ENCODE results near the gene SART3.

Gene SART3

DNA sequence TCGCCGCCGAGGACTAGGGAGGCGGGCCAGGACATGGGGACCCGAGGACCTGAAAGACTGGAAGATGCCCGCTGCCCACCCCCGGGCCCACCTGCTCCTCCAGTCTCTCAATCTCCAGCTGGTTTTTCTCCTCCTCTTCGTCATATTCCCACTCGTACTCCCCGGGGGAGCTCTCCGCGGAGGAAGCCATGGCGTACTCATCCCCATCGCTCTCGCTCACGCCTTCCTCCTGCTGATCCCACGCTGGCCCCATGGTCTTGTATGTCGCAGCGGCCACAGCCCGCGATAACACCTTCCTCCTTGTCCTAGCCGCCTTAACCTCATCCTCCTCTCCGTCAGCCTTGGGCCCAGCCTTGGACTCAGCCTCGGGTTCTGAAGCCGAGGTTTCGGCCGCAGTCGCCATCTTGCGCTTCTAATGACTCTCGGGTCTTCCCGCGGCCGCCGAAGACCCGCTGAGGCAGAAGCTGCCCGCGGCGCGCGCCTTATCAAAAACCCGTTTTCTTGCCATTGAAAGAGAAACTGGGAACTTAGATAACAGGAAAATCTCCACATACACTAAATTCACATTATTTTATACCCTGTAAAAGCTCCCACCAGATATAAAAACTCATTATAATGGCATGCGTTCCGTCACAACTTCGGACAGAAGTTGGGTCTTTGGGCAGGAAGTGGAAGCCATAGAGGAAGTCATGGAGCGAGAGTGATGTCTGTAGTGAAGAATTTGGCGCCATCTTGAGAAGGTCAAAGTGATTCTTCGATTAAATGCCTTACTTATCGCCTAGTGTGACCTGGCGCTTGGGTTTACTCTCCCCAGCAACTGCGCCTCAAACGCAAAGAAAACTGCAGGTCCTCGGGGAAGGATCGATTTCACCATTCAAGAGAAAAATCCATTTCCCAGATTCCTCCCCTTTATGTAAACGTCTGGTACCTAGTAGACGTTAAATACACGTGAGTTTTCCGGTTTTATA lies at the start of gene SART3:
SART3 (minus strand) TSS at position 422 of the 968 bp plus-strand sequence; CDS start at position 403, 19 bp downstream.
- peaks cover 4% of the 10 kb centered on the region for H3K4me1 ChIP-seq (ENCODE audit: control insufficient read depth, insufficient read depth, low read length)
- peaks cover 15% of the 10 kb centered on the region for H3K36me3 ChIP-seq (ENCODE audit: control insufficient read depth, insufficient read depth, low read length)
- no peaks in the 10 kb centered on the region for H3K27me3 ChIP-seq (ENCODE audit: control insufficient read depth, insufficient read depth, low read length)
- peak within 1 kb of the TSS; percentile 100 for H3K4me3 ChIP-seq (ENCODE audit: low read depth, low read length)
- H3K9me3 ChIP-seq (ENCODE audit: control insufficient read depth, insufficient read depth, low read length): no peaks in the 10 kb centered on the region
- peak within 1 kb of the TSS; percentile 93 for H3K9ac ChIP-seq (ENCODE audit: low read depth, low read length)

DNA sequence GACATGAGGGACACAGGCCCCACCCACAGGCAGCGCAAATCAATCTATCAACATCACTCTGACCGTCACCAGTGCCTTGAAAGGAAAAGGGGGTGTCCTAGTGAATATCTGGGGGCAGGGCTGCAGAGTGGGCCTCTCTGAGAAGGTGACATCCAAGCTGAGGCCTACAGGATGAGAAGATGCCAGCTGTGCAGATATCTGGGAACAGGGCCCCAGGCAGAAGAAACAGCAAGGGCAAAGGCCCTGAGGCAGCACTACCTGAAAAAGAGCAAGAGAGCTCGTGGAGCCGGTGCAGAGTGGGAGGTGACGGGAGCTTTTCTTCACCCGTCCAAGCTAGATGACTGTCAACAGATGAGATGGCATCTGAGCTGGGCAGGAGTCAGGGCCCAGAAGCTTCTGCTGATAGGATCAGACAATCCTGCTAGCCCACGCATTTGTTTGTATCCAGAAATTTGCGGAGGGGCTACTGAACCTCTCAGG lies 49.4 kb upstream of the SART3 start:
- Histone ChIP-seq H3K4me3 (ENCODE audit: low read depth, low read length) (no peak overlapping the region), H3K27me3 (ENCODE audit: control insufficient read depth, insufficient read depth, low read length) (no peaks in the 10 kb centered on the region), H3K36me3 (ENCODE audit: control insufficient read depth, insufficient read depth, low read length) (no peaks in the 10 kb centered on the region), H3K4me1 (ENCODE audit: control insufficient read depth, insufficient read depth, low read length) (no peaks in the 10 kb centered on the region), H3K9ac (ENCODE audit: low read depth, low read length) (no peak overlapping the region), H3K9me3 (ENCODE audit: control insufficient read depth, insufficient read depth, low read length) (no peaks in the 10 kb centered on the region)

DNA sequence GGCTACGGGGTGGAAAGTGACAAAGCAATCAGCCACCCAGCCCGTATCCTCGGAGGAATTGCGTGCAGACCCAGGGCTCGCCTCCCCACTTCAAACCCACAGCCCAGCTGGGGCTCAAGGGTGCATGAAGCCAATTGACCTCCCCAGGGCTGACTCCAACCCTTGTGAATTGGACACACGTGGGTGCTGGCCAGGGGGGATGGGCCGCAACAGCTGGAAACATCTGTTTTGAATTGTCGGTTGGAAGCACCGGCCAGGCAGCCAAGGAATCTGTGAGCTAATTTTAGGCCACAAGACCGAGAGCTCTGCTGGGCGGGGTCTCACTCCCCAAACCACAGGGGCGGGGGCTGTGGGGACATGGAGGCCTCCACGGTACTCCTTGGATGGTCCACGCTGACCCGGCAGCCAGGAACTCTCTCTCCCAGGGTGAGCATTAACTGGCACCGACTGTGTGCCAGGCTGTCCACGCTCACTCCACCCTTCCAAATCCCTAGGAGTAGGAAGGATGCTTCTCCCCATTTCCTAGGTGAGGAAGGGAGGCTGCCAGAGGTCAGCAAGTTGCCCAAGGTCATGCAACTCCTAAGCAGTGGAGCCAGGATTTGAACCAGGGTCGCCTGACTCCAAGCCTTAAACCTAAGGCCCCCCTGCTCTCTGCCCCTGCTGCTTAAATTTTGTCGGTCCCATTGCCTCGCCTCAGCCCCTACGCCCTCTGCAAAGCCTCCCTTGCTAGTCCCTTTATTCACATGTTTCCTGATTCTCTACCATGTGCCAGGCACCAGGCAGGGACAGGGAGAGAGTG lies 48.8 kb upstream of the SART3 start:
- H3K36me3 ChIP-seq (ENCODE audit: control insufficient read depth, insufficient read depth, low read length): no peaks in the 10 kb centered on the region
- no peaks in the 10 kb centered on the region for H3K4me1 ChIP-seq (ENCODE audit: control insufficient read depth, insufficient read depth, low read length)
- no peak overlapping the region for H3K9ac ChIP-seq (ENCODE audit: low read depth, low read length)
- no peaks in the 10 kb centered on the region for H3K9me3 ChIP-seq (ENCODE audit: control insufficient read depth, insufficient read depth, low read length)
- no peak overlapping the region for H3K4me3 ChIP-seq (ENCODE audit: low read depth, low read length)
- no peaks in the 10 kb centered on the region for H3K27me3 ChIP-seq (ENCODE audit: control insufficient read depth, insufficient read depth, low read length)

- Histone ChIP-seq H3K9me3 (ENCODE audit: control insufficient read depth, insufficient read depth, low read length) (no peaks in the 10 kb centered on the region), H3K4me3 (ENCODE audit: low read depth, low read length) (no peak overlapping the region), H3K4me1 (ENCODE audit: control insufficient read depth, insufficient read depth, low read length) (peaks cover 2% of the 10 kb centered on the region), H3K27me3 (ENCODE audit: control insufficient read depth, insufficient read depth, low read length) (no peaks in the 10 kb centered on the region), H3K9ac (ENCODE audit: low read depth, low read length) (no peak overlapping the region), H3K36me3 (ENCODE audit: control insufficient read depth, insufficient read depth, low read length) (no peaks in the 10 kb centered on the region)
These were observed 47.6 kb upstream of the SART3 start for GRCh38 chr12:108608616-108609015.

- Histone ChIP-seq H3K9me3 (ENCODE audit: control insufficient read depth, insufficient read depth, low read length) (no peaks in the 10 kb centered on the region), H3K27me3 (ENCODE audit: control insufficient read depth, insufficient read depth, low read length) (no peaks in the 10 kb centered on the region), H3K4me1 (ENCODE audit: control insufficient read depth, insufficient read depth, low read length) (peaks cover 2% of the 10 kb centered on the region), H3K4me3 (ENCODE audit: low read depth, low read length) (no peak overlapping the region), H3K36me3 (ENCODE audit: control insufficient read depth, insufficient read depth, low read length) (no peaks in the 10 kb centered on the region), H3K9ac (ENCODE audit: low read depth, low read length) (no peak overlapping the region)
These were observed 47.1 kb upstream of the SART3 start for GRCh38 chr12:108607981-108608600.

- no peaks in the 10 kb centered on the region for H3K36me3 ChIP-seq (ENCODE audit: control insufficient read depth, insufficient read depth, low read length)
- H3K27me3 ChIP-seq (ENCODE audit: control insufficient read depth, insufficient read depth, low read length): no peaks in the 10 kb centered on the region
- peaks cover 2% of the 10 kb centered on the region for H3K4me1 ChIP-seq (ENCODE audit: control insufficient read depth, insufficient read depth, low read length)
- no peak overlapping the region for H3K4me3 ChIP-seq (ENCODE audit: low read depth, low read length)
- no peak overlapping the region for H3K9ac ChIP-seq (ENCODE audit: low read depth, low read length)
- no peaks in the 10 kb centered on the region for H3K9me3 ChIP-seq (ENCODE audit: control insufficient read depth, insufficient read depth, low read length)
These were observed 45.5 kb upstream of the SART3 start for GRCh38 chr12:108606492-108606891.

DNA sequence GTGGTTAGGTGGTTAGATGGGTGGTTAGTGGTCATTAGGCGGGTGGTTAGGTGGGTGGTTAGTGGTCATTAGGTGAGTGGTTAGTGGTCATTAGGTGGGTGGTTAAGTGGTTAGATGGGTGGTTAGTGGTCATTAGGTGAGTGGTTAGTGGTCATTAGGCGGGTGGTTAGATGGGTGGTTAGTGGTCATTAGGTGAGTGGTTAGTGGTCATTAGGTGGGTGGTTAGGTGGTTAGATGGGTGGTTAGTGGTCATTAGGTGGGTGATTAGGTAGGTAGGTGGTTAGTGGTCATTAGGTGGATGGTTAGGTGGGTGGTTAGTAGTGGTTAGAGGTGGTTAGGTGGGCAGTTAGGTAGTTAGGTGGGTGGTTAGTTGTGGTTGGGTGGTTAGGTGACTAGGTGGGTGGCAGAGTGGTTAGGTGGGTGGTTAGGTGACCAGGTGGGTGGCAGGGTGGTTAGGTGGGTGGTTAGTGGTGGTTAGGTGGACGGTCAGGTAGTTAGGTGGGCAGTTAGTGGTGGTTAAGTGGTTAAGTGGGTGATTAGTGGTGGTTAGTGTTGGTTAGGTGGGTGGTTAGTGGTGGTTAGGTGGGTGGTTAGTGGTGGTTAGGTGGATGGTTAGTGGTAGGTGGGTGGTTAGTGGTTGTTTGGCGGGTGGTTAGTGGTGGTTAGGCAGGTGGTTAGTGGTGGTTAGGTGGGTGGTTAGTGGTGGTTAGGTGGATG lies 44.9 kb upstream of the SART3 start:
- H3K9ac ChIP-seq (ENCODE audit: low read depth, low read length): no peak overlapping the region
- H3K4me3 ChIP-seq (ENCODE audit: low read depth, low read length): no peak overlapping the region
- peaks cover 2% of the 10 kb centered on the region for H3K4me1 ChIP-seq (ENCODE audit: control insufficient read depth, insufficient read depth, low read length)
- no peaks in the 10 kb centered on the region for H3K27me3 ChIP-seq (ENCODE audit: control insufficient read depth, insufficient read depth, low read length)
- H3K9me3 ChIP-seq (ENCODE audit: control insufficient read depth, insufficient read depth, low read length): no peaks in the 10 kb centered on the region
- no peaks in the 10 kb centered on the region for H3K36me3 ChIP-seq (ENCODE audit: control insufficient read depth, insufficient read depth, low read length)

- Histone ChIP-seq H3K4me1 (ENCODE audit: control insufficient read depth, insufficient read depth, low read length) (peaks cover 2% of the 10 kb centered on the region), H3K27me3 (ENCODE audit: control insufficient read depth, insufficient read depth, low read length) (no peaks in the 10 kb centered on the region)
These were observed 44.2 kb upstream of the SART3 start for GRCh38 chr12:108605000-108605689.

DNA sequence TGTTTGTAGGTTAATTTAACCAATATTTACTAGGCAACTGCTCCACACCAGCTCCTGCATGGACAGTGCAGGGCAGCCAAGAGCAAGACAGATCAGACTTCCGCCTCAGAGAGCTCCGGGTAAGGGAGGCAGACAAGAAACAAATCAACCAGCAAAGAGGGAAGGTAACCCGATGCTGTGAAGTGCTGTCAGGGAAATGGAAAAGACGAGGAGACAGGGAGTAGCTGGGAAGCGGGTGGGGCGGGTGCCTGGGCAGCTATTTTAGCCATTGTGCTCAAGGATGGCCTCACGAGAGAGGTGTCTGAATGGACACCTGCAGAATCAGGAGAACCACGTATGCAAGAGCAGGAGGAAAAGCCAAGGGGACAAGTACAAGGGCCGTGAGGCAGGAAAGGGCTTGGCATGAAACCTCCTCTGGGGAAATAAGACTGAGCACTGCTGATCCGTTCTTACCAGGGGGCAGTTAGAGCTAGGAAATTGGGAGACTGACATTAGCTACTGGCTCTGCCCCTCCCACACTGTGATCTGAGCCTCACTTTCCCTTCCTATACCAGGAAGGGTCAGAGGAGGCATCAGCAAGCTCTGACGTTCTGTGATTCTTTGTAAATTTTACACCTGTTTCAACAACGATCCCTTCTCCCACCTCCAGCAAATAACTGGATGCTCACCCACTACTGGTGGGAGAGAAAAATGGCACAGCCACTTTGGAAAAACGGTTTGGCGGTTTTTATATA lies 43.4 kb upstream of the SART3 start:
- H3K4me1 ChIP-seq (ENCODE audit: control insufficient read depth, insufficient read depth, low read length): peaks cover 2% of the 10 kb centered on the region
- H3K27me3 ChIP-seq (ENCODE audit: control insufficient read depth, insufficient read depth, low read length): no peaks in the 10 kb centered on the region
- no peaks in the 10 kb centered on the region for H3K36me3 ChIP-seq (ENCODE audit: control insufficient read depth, insufficient read depth, low read length)
- H3K9me3 ChIP-seq (ENCODE audit: control insufficient read depth, insufficient read depth, low read length): no peaks in the 10 kb centered on the region
- H3K9ac ChIP-seq (ENCODE audit: low read depth, low read length): no peak overlapping the region
- H3K4me3 ChIP-seq (ENCODE audit: low read depth, low read length): no peak overlapping the region

More at GRCh38 chr12:108605000-108605689, 44.2 kb upstream of the SART3 start:
- no peaks in the 10 kb centered on the region for H3K9me3 ChIP-seq (ENCODE audit: control insufficient read depth, insufficient read depth, low read length)
- no peak overlapping the region for H3K4me3 ChIP-seq (ENCODE audit: low read depth, low read length)
- no peaks in the 10 kb centered on the region for H3K36me3 ChIP-seq (ENCODE audit: control insufficient read depth, insufficient read depth, low read length)
- H3K9ac ChIP-seq (ENCODE audit: low read depth, low read length): no peak overlapping the region

DNA sequence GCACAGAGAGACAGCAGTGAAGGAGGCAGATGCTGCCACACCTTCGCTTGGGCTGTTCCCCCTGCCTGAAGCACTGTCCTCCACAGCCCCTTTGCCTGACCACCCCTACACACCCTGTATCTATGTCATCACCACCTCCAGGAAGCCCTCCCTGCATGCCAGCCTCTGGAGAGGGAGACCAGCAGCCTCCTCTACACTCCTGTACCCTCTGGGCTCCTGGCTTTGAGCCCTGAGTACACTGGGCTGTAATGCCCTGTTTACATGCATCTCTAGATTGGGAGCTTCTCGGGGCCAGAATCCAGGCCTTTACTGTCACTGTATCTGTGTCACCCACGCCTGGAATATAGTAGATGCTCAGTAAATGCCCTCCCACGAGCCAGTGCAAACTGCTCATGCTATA lies 42.8 kb upstream of the SART3 start:
- Histone ChIP-seq H3K9me3 (ENCODE audit: control insufficient read depth, insufficient read depth, low read length) (no peaks in the 10 kb centered on the region), H3K36me3 (ENCODE audit: control insufficient read depth, insufficient read depth, low read length) (no peaks in the 10 kb centered on the region), H3K9ac (ENCODE audit: low read depth, low read length) (no peak overlapping the region), H3K4me1 (ENCODE audit: control insufficient read depth, insufficient read depth, low read length) (peaks cover 2% of the 10 kb centered on the region), H3K27me3 (ENCODE audit: control insufficient read depth, insufficient read depth, low read length) (no peaks in the 10 kb centered on the region), H3K4me3 (ENCODE audit: low read depth, low read length) (no peak overlapping the region)
